ELR (cell line): Measurements from ENCODE around the gene ZNF578.
"Not testable (repeated sequence)": the region's sequence is repeated elsewhere in the genome, so short reads cannot be mapped to it uniquely, and the experiment has no call there.

Source experiments
- DNase-seq: peaks from one replicate; pipeline ENCODE4 v3.0.0-alpha.2; 2015; ENCODE audit warnings: low read depth

The ZNF578 gene

DNA sequence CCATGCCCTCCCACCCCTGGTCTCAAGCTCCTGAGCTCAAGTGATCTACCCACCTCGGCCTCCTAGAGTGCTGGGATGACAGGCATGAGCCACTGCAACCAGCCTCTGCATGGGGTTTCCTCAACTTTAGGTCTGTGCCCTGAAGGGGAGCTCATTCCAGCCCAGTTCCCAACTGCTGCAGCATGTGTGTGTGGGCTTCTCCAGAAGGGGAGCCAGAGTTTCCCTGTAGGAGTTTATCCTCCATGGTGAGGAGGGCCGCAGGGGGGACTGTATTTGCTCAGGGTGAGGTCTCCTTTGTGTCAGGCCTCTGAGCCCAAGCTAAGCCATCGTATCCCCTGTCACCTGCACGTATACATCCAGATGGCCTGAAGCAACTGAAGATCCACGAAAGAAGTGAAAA, 62.8 kb downstream of the ZNF578 start:
- no peak for DNase-seq

- peak; percentile 10 for DNase-seq
Measured at GRCh38 chr19:52518646-52519045, 65.3 kb downstream of the ZNF578 start.

DNA sequence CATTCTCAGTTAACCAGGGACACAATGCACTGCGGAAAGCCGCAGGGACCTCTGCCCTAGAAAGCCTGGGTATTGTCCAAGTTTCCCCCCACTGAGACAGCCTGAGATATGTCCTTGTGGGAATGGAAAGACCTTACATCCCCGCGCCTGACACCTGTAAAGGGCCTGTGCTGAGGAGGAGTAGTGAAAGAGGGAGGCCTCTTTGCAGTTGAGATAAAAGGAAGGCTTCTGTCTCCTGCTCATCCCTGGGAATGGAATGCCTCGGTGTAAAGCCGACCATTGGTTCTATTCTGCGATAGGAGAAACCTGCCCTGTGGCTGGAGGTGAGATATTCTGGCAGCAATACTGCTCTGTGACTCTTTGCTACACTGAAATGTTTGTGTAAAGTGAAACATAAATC, 65.8 kb downstream of the ZNF578 start:
- not testable (repeated sequence) for DNase-seq

- DNase-seq: no peak
Measured at GRCh38 chr19:52520013-52520412, 66.7 kb downstream of the ZNF578 start.

- no peak for DNase-seq
Measured at GRCh38 chr19:52522551-52522950, 69.2 kb downstream of the ZNF578 start.

DNA sequence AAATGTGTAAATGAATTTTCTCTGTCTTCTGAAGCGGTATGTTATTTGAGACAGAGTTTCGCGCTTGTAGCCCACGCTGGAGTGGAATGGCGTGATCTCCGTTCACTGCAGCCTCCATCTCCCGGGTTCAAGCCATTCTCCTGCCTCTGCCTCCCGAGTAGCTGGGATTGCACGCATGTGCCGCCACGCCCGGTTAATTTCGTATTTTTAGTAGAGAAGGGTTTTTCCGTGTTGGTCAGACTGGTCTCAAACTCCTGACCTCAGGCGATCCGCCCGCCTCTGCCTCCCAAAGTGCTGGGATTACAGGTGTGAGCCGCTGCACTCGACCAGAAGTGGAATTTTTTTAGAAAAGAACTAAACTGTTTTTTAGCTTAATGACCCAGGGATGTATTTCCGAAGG, 70.7 kb downstream of the ZNF578 start:
- DNase-seq: no peak

DNA sequence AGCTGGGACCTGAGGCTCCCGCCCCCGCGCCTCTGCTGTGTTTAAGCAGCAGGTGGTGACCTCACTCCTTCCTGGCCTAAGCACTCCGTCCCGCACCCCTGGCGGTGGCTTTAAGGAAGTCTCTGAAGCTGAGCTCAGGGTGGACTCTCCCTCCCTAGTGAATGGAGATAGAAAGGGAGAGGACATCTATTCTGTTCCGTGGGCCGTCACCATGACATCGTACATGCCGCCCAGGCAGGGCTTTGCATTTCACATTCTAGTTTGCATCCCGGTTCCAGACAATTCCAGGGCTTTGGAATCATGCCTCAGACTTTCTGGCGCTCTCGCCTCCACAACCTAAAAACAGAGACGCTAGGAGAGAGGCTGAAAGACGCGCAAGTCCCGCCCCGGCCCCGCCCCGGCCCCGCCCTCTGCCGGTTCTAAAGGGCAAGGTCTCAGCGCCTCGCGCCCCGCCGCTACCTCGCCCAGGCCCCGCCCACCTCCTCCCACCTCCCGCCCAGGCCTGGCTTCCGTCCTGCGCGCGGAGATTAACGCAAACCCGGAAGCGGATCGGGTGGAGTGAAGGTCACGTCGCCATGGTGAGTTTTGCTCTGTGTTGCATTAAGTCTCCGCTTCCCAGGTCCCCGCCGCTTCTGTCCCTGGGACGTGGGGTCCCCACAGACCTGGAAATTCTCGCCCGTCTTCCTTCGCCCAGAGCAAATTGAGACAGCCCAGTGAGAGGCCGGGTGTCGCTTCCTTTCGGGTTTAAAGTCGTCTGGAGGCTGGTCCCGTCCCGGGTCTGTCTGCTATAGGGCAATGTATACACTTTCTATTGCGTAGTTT, 74.0 kb downstream of the ZNF578 start, which contains the start of gene ZNF808:
TSS of gene ZNF808 (plus strand) at position 535 of the 822 bp plus-strand sequence. CDS start 15,617 bp downstream, outside the sequence.
- peak; percentile 93 for DNase-seq

GRCh38 chr19:52527956-52528351, 74.6 kb downstream of the ZNF578 start:
- peak; percentile 13 for DNase-seq

DNA sequence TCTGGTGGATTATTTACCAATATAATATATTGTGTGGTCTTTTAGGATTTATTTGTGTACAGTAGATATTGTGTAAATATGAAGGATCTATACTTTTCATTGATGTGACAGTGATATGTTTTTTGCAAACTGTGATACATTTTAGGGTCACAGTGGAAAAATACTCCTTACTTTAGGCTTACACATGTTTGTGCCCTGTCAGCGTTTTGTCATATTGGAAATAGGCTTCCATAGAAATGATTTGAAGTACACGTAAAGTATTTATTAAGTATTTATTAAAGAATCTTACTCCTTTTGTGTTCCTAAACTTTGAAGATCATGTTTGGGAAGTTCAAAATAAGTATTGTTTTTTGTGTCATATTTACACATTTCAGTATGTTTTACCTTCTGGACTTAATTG, 79.1 kb downstream of the ZNF578 start:
- DNase-seq: no peak

GRCh38 chr19:52533901-52534300, 80.5 kb downstream of the ZNF578 start:
- no peak for DNase-seq

GRCh38 chr19:52535385-52535770, 82.0 kb downstream of the ZNF578 start:
- not testable (repeated sequence) for DNase-seq

DNA sequence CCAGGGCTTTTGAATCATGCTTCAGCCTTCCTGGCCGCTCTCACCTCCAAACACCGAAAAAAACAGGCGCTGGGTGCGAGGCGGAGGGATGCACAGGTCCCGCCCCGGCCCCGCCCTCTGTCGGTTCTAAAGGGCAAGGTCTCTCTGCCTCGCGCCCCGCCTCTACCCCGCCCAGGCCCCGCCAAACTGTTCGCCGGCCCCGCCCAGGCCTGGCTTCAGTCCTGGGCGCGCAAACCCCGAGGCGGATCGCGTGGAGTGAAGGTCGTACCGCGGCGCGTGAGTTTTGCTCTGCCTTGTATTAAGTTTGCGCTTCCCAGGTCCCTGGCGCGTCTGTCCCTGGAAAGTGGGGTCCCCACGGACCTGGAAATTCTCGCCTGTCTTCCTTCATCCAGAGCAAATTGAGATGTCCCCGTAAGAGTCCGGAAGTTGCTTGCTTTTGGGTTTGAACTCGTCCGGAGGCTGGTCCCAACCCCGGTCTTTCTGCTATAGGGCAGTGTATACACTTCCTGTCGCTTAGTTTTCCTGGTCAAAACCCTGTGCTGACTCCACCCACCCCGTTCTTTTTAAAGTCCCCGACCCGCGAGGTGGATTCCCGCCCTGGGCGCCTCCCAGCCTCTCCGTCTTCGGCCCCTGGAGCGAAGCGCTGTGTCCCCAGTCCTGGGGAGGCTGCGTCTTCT, 82.6 kb downstream of the ZNF578 start:
- peak; percentile 88 for DNase-seq

GRCh38 chr19:52536448-52536800, 83.1 kb downstream of the ZNF578 start:
- peak; percentile 29 for DNase-seq

DNA sequence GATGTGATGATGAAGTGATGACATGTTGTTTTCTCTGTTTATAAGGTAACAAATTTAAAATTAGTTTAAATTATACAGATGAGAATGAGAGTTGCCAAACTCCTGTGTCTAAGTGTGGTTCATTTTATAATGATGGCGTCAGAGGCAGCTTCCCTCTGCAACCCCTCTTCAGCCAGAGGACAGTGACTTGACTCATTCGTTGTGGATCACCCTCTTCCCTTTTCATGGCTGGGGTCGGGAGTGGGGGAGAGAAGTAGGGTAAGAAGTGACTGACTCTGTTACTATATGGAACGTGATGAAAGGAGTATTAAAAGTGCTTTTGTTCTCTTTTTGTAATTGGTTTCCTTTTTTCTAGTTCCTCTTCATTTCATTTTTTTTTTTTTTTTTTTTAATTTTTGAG, 85.5 kb downstream of the ZNF578 start:
- not testable (repeated sequence) for DNase-seq

- peak; percentile 25 for DNase-seq
Measured at GRCh38 chr19:52541176-52541575, 87.8 kb downstream of the ZNF578 start.

- no peak for DNase-seq
Measured at GRCh38 chr19:52541608-52542007, 88.3 kb downstream of the ZNF578 start.

- DNase-seq: not testable (repeated sequence)
Measured at GRCh38 chr19:52542541-52542940, 89.2 kb downstream of the ZNF578 start.

GRCh38 chr19:52542984-52543664, 89.8 kb downstream of the ZNF578 start:
- DNase-seq: peak; percentile 49

DNA sequence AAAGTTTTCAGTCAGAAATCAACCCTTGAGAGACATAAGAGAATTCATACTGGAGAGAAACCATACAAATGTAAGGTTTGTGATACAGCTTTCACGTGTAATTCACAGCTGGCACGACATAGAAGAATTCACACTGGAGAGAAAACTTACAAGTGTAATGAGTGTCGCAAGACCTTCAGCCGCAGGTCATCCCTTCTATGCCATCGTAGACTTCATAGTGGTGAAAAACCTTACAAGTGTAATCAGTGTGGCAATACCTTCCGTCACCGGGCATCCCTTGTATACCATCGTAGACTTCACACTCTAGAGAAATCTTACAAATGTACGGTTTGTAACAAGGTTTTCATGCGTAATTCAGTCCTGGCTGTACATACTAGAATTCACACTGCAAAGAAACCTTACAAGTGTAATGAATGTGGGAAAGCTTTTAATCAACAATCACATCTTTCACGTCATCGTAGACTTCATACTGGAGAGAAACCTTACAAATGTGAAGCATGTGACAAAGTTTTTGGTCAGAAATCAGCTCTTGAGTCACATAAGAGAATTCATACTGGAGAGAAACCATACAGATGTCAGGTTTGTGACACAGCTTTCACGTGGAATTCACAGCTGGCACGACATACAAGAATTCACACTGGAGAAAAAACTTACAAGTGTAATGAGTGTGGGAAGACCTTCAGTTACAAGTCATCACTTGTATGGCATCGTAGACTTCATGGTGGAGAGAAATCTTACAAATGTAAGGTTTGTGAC, 101.0 kb downstream of the ZNF578 start:
- DNase-seq: no peak

DNA sequence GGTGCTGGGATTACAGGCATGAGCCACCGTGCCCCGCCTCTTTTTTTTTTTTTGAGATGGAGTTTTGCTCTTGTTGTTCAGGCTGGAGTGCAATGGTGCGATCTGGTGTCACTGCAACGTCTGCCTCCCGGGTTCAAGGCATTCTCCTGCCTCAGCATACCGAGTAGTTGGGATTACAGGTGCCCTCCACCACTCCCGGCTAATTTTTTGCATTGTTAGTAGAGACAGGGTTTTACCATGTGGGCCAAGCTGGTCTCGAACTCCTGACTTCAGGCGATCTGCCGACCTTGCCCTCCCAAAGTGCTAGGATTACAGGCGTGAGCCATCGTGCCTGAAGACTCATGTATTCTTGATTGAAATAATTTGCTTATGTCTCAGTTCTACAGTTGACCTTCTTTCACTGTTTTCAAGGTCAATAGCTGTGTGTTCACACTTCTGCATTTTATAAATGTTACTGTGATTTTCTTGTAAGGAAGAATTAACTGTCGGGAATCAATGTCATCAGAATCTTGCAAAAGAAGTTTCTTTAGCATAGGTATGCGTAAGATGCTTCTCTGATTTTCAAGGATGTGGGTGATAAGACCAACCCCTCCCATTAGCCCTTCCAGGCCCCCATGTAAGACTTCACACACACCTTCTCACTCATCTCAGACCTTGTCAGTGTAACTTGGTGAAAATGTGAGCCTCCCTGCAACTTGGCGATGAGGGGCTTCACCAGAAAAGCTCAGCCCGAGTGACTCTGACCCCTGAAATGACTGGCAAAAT, 104.1 kb downstream of the ZNF578 start:
- DNase-seq: no peak

DNA sequence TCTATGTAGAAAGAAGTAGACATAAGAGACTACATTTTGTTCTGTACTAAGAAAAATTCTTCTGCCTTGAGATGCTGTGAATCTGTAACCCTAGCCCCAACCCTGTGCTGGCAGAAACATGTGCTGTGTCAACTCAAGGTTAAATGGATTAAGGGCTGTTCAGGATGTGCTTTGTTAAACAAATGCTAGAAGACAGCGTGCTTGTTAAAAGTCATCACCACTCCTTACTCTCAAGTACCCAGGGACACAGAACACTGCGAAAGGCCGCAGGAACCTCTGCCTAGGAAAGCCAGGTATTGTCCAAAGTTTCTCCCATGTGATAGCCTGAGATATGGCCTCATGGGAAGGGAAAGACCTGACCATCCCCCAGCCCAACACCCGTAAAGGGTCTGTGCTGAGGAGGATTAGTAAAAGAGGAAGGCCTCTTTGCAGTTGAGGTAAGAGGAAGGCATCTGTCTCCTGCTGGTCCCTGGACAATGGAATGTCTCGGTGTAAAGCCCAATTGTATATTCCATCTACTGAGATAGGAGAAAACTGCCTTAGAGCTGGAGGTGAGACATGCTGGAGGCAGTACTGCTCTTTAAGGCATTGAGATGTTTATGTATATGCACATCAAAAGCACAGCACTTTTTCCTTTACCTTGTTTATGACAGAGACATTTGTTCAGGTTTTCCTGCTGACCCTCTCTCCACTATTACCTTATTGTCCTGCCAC, 105.5 kb downstream of the ZNF578 start:
- DNase-seq: not testable (repeated sequence)
